Sigmoid colon (tissue), 4 donors: ENCODE measurements around the gene ZNF296.

Source experiments
- EP300 ChIP-seq, 4 donors: sonication (generic); formaldehyde crosslinking; IDR thresholded peaks; one replicate each; pipeline ENCODE4 v1.6.1; 2017; ENCODE audit warnings: antibody characterized with exemption in 4 of 4
- TF ChIP-seq, protein P1 (sequence below), 4 experiments: fragments of 450-650 bp in 3 of 4; fragments of 200-600 bp in 1 of 4; IDR thresholded peaks; one replicate each; pipeline ENCODE4 v1.5.1; 2016 to 2019; ENCODE audit warnings: antibody characterized with exemption in 4 of 4, mild to moderate bottlenecking in 3 of 4, moderate library complexity in 2 of 4

DNA sequence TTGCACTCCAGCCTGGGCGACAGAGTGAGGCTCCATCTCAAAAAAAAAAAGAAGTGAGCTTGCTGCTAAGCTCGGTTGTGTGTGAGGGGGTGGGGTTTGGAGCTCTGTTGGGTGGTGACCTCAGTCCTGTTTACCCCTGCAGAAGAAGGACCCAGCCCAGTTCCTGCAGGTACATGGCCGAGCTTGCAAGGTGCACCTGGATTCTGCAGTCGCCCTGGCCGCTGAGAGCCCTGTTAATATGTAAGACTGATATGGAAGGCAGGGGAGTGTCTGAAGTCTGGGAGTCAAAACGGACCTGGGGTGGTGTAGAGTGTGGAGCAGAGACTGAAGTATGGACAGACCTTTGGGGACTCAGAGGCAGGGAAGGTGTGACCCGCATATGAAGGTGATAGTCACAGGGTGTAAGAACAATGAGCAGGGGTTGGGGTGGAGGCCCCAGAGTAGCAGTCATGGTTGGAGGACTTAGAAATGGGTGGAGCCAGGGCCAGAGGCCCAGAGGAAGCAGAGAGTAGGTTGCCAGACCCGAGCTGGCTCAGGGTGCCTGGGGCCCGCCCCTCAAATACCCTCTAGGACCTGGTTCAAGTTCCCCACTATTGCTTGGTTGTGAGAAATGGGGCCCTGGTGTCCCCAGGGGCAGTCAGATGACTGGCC is 24.2 kb downstream of the ZNF296 start:
- TF ChIP-seq EP300 (IDR thresholded peaks at IDR 0.05): no peak
- TF ChIP-seq, protein P1, sequence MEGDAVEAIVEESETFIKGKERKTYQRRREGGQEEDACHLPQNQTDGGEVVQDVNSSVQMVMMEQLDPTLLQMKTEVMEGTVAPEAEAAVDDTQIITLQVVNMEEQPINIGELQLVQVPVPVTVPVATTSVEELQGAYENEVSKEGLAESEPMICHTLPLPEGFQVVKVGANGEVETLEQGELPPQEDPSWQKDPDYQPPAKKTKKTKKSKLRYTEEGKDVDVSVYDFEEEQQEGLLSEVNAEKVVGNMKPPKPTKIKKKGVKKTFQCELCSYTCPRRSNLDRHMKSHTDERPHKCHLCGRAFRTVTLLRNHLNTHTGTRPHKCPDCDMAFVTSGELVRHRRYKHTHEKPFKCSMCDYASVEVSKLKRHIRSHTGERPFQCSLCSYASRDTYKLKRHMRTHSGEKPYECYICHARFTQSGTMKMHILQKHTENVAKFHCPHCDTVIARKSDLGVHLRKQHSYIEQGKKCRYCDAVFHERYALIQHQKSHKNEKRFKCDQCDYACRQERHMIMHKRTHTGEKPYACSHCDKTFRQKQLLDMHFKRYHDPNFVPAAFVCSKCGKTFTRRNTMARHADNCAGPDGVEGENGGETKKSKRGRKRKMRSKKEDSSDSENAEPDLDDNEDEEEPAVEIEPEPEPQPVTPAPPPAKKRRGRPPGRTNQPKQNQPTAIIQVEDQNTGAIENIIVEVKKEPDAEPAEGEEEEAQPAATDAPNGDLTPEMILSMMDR (IDR thresholded peaks at IDR 0.05): no peak
